Lower leg skin (tissue), 3 donors: ENCODE results near the gene CCR5.

ENCODE experiments used
- CTCF ChIP-seq, 3 donors: fragments of 450-650 bp; IDR thresholded peaks; one replicate each; pipeline ENCODE4 v1.5.1; 2016; ENCODE audit warnings: antibody characterized with exemption in 3 of 3, mild to moderate bottlenecking in 3 of 3, moderate library complexity in 2 of 3
- POLR2A ChIP-seq, 2 donors: fragments of 450-650 bp; IDR thresholded peaks; one replicate each; pipeline ENCODE4 v1.6.1; 2016 to 2017; ENCODE audit warnings: antibody characterized with exemption in 2 of 2, mild to moderate bottlenecking in 1 of 2, moderate library complexity in 1 of 2

GRCh38 chr3:46353647-46354410 is 16.9 kb upstream of the CCR5 start, which contains the start of gene CCR2:
- no peak for TF ChIP-seq POLR2A (IDR thresholded peaks at IDR 0.05)
- TF ChIP-seq CTCF (IDR thresholded peaks at IDR 0.05) = no peak
